GM18511 (cell line): Measurements from ENCODE around the gene FAM236C.
"Not testable (repeated sequence)": the region's sequence is repeated elsewhere in the genome, so short reads cannot be mapped to it uniquely, and the experiment has no call there.

ENCODE experiments used
- ATAC-seq: cut with Tn5 transposase; IDR thresholded peaks from one replicate; pipeline ENCODE4 v1.9.1; 2021; ENCODE audit warnings: mild to moderate bottlenecking, moderate library complexity; ENCODE audit not compliant: unreplicated experiment

FAM236C gene

DNA sequence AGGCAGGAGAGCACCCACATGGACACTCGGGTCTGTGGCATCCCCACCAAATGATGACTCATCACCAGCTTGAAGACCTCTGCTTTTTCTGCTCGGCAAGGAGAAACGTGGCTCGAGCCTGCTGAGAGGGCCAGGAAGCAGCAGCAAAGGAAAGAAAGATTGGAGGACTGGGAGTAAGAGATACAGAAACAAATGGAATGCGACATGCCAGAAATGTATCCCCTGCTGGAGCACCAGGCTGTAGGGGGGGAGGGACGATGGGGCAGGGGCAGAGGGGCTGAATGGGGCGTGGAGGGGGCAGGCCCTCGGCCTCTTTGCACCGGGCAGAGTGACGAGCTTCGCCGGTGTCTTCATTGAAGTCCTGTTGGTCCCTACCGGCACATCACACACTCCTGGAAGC lies at the start of gene FAM236C:
Gene FAM236C, plus strand, starts transcription at position 301 of the 400 bp plus-strand sequence. CDS start 100 bp downstream, outside the sequence.
- ATAC-seq: not testable (repeated sequence)

DNA sequence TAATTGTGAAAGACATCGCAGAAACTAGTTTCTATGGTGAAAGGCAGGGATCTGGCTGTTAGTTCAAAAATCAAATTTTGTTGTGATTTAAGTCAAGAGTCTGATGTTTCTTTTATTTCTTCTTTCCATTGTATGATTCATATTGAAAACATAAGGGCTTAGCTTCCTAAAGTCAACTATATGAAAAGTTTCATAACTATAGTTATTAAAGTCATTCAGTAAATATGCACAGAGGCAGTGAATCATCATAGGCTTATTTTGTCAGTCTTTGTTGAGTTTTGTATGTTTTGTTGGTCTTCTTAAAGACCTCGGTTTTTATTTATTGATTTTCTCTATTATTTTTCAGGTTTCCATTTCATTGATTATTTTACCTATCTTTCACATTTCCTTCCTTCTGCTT lies 29.5 kb upstream of the FAM236C start:
- not testable (repeated sequence) for ATAC-seq

DNA sequence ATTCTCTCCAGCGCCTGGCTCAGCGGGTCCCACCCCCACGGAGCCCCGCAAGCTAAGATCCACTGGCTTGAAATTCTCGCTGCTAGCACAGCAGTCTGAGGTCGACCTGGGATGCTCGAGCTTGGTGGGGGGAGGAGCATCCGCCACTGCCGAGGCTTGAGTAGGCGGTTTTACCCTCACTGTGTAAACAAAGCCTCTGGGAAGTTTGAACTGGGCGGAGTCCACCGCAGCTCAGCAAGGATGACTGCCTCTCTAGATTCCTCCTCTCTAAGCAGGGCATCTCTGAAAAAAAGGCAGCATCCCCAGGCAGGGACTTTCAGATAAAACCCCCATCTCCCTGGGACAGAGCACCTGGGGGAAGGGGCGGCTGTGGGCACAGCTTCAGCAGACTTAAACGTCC lies 22.7 kb upstream of the FAM236C start:
- not testable (repeated sequence) for ATAC-seq

DNA sequence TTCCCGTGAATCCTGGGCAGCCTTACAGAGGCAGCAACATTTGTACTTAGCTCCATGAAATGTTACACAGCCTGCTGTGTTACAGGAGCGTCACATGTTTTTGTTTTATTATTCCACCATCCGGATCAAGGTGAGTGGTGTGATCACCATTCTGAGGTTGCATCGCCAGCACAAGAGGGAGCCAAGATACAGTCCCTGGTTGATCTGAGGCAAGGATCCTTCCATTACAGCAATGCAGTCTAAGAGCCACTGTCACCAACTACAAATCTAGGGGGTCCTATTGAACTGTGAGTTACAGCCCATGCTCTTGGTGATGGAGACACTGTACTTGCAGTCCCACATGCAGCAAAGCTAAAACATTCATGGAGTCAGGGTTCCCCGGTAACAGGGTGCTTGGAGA lies 3.7 kb downstream of the FAM236C start:
- ATAC-seq: not testable (repeated sequence)

DNA sequence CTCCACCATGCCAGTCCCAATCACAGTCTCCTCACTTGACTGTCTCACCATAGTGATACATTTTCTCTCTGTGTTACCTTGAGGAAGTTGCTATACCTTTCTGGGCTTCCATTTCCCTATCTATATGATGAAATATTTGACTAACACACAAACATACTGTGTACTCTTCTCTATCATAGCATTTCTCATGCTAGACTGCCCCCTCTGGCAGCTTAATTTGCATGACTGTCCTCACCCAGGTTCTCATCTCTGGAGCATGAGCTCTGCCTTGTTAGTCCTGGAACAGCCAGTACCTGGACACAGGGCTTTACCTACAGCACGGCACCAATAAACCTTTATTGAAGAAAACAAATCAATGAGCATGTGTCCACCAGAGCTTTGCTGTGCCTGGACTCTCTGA lies 19.9 kb downstream of the FAM236C start:
- not testable (repeated sequence) for ATAC-seq

DNA sequence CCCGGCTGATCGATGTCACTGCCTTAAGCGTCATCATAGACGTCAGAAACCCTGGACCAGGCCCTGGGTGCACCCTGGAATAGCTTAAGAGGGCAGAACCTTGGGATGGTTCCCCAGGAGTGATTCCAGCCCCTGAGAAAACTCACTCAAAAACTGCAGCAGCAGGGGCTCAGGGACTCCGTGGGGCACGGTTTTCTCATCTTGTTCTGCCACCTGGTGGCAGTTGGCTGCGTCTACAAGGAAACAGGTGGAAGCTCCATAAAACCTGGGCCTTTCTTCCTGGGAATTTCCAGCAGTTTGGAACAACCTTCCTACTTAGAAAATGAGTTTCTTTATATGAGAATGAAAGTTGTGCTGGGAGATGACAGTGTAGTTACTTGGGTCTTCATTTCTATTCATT lies 24.0 kb downstream of the FAM236C start:
- ATAC-seq: not testable (repeated sequence)

DNA sequence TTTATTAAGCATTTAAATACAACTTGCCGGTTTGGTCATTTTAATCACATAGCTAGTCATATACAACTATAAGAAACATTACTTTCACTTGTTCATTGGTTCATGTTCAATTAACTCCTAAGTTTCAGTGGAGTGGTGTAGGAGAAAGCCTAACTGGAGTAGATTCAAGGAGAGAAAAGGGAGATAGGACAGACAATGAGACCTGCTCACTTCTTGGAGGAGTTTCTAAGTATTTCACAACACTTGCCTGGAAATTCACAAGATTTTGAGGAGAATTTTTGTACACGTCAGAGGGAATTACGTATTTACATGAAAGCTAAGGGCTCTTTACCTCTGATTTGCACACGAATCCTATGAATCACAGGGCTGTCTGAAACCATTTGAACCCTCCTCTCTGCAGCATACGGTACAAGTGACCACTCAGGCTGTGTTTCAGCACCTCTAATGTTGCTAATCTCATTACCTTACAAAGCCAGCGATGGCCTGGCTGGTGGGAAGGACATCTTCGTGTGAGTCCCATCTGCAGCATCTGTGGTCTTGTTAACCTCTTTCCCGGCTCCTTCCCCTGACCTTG lies 24.6 kb downstream of the FAM236C start:
- ATAC-seq: not testable (repeated sequence)

DNA sequence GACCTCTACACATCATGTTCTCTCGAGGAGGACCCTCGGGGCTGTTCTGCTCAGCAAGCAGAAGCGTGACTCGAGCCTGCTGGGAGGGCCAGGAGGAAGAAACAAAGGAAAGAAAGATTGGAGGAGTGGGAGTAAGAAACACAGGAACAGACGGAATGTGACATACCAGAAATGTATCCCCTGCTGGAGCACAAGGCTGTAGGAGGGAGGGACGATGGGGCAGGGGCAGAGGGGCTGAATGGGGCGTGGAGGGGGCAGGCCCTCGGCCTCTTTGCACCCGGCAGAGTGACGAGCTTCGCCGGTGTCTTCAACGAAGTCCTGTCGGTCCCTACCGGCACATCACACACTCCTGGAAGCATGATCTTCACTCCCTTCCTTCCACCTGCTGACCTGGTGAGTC lies 25.5 kb downstream of the FAM236C start, which contains the start of gene FAM236A:
Gene FAM236A, plus strand, starts transcription at position 301 of the 400 bp plus-strand sequence. Its CDS starts 57 bp downstream, at position 358.
- not testable (repeated sequence) for ATAC-seq

DNA sequence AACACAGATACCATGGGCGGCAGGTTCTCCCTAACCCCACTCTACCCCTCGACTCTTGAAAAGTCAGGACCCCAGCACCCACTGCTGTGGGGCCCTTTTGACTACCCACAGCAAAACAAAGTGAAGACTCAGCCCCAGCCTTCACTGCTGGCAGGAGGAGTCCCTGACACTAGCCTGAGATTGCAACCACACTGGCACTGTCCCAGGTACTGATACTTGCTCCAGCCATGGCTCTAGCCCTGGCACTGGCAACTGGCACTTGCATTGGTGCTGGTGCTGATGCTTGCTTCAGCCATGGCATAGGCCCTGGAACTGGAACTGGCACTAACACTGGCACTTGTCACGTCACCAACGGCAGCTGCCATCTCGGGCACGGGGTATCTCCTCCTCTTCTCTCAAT lies 29.9 kb downstream of the FAM236C start:
- not testable (repeated sequence) for ATAC-seq

DNA sequence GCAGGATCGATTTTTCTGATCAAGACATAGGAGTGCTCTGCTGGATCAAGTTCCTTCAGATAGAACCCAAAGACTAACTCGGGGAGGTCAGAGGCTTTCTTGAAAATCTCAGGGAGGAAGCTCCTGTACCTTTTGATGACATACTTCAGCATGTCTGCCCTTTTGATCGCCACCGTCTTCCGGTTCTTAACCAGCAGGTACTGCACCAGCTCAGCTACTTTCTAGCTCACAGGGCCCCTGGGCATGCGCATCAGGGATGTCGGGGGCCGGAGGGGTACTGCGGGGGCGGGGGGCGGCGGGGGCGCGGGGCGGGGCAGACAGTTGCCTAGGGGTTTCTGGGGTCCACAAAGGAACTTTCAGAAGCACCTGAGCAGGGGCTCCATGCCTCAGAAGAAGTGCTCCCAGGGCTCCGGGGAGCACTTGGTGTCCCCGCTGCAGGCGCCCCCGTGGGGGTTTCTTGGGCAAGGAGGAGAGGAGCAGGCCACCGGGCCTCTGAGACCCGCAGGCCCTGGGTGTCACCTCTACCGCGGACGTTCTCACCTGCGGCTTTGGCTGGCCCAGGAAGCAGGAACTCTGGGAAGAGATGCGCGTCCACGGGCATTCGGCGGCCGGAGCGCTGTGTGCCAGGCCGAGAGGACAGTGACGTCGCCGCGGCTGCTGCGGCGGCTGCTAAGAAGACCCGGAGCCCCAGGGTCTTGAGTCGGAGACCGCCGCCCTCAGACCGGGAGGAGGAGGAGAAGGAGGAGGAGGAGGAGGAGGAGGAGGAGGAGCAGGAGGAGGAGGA lies 30.8 kb downstream of the FAM236C start:
- ATAC-seq: peak; percentile 84

DNA sequence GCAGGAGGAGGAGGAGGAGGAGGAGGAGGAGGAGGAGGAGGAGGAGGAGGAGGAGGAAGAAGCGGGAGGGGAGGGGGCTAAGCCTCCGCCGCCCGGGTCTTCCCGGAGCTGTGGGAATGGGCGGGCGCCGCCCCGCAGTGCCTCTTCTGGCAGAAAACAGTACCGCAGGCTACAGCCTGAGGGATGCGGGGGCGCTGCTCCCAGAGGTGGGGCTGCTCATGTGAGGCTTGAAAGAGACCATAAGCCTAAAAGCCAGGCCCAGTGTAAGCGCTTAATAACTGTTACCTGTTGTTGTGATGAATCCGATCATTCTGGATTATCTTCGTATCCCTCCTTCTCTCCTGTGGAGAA lies 31.4 kb downstream of the FAM236C start, which contains the start of gene DMRTC1:
Gene DMRTC1, minus strand, starts transcription at position 19 of the 351 bp plus-strand sequence. CDS start 68,143 bp downstream, outside the sequence.
- ATAC-seq: peak; percentile 83

DNA sequence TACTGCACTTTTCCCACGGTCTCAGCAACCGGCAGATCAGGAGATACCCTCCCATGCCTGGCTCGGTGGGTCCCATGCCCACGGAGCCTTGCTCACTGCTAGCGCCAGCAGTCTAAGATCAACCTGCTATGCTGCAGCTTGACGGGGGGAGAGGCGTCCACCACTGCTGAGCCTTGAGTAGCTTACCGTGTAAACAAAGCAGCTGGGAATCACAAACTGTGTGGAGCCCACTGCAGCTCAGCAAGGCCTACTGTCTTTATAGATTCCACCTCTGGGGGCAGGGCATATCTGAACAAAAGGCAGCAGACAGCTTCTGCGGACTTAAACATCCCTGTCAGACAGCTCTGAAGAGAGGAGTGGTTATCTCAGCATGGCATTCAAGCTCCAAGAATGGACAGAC lies 47.6 kb downstream of the FAM236C start:
- not testable (repeated sequence) for ATAC-seq
